ENCODE measurements around the gene ARL4D. TPM values are rescaled to one million over a fixed set of nuclear protein-coding genes. Genes with fewer than 3 reads are reported as not detected.

The ARL4D gene
- total RNA-seq, 1 donor from 2014 or later = 19.7 TPM

- peaks cover 17% of the 10 kb centered on the region for H3K79me2 ChIP-seq (ENCODE audit: insufficient read depth, low read length)
- H3K4me1 Mint-ChIP-seq (ENCODE audit: low read depth, unreplicated experiment) = peaks cover 6% of the 10 kb centered on the region
- no peaks in the 10 kb centered on the region for H3K27me3 Mint-ChIP-seq (ENCODE audit: low read depth, unreplicated experiment)
- no peak for TF ChIP-seq EZH2 (IDR thresholded peaks at IDR 0.05; ENCODE audit: insufficient read depth, low read length)
- no peak for TF ChIP-seq CTCF (IDR thresholded peaks at IDR 0.05; ENCODE audit: insufficient read depth, low read depth, low read length)
- no peak overlapping the region for H2AFZ ChIP-seq (ENCODE audit: low read depth, low read length)
- peaks cover 7% of the 10 kb centered on the region for H3K36me3 Mint-ChIP-seq (ENCODE audit: low read depth, unreplicated experiment)
- H3K27ac Mint-ChIP-seq (ENCODE audit: unreplicated experiment) = no peak overlapping the region
- peaks cover 22% of the 10 kb centered on the region for H3K4me1 ChIP-seq (ENCODE audit: insufficient read depth, low read length)
- H4K20me1 ChIP-seq (ENCODE audit: insufficient read depth, low read length) = peaks cover 19% of the 10 kb centered on the region
- FAIRE-seq (no peak), DNase-seq (ENCODE audit: low read depth) (peak; percentile 95)
- H3K4me3 Mint-ChIP-seq (ENCODE audit: unreplicated experiment) = no peak overlapping the region
- no peaks in the 10 kb centered on the region for H3K36me3 ChIP-seq (ENCODE audit: insufficient read depth, low read length)
- no peaks in the 10 kb centered on the region for H3K9me3 ChIP-seq (ENCODE audit: insufficient read depth, low read depth, low read length)
- H3K9me3 Mint-ChIP-seq (ENCODE audit: unreplicated experiment) = peaks cover 3% of the 10 kb centered on the region
- peak overlapping the region; percentile 60 for H3K4me2 ChIP-seq (ENCODE audit: low read length)
- H3K4me3 ChIP-seq (ENCODE audit: insufficient read depth, low read depth, low read length) = no peak overlapping the region
- no peaks in the 10 kb centered on the region for H3K27me3 ChIP-seq (ENCODE audit: insufficient read depth, low read length)
- peak overlapping the region; percentile 30 for H3K27ac ChIP-seq (ENCODE audit: low read depth, low read length)
- H3K9ac ChIP-seq (ENCODE audit: low read length) = no peak overlapping the region
Measured at GRCh38 chr17:43356999-43357398, 41.8 kb upstream of the ARL4D start.

GRCh38 chr17:43359469-43360110 is 39.2 kb upstream of the ARL4D start:
- Histone ChIP-seq H3K4me2 (ENCODE audit: low read length) (peak overlapping the region; percentile 85), H3K27ac (ENCODE audit: low read depth, low read length) (peak overlapping the region; percentile 100), H2AFZ (ENCODE audit: low read depth, low read length) (no peak overlapping the region), H3K9me3 (ENCODE audit: insufficient read depth, low read depth, low read length) (no peaks in the 10 kb centered on the region), H3K36me3 (ENCODE audit: insufficient read depth, low read length) (no peaks in the 10 kb centered on the region), H3K4me3 (ENCODE audit: insufficient read depth, low read depth, low read length) (peak overlapping the region; percentile 59), H4K20me1 (ENCODE audit: insufficient read depth, low read length) (peaks cover 16% of the 10 kb centered on the region), H3K4me1 (ENCODE audit: insufficient read depth, low read length) (peaks cover 22% of the 10 kb centered on the region), H3K9ac (ENCODE audit: low read length) (peak overlapping the region; percentile 96), H3K79me2 (ENCODE audit: insufficient read depth, low read length) (peaks cover 25% of the 10 kb centered on the region), H3K27me3 (ENCODE audit: insufficient read depth, low read length) (no peaks in the 10 kb centered on the region)
- H3K36me3 Mint-ChIP-seq (ENCODE audit: low read depth, unreplicated experiment) = peaks cover 3% of the 10 kb centered on the region
- no peak overlapping the region for H3K4me3 Mint-ChIP-seq (ENCODE audit: unreplicated experiment)
- H3K4me1 Mint-ChIP-seq (ENCODE audit: low read depth, unreplicated experiment) = peaks cover 6% of the 10 kb centered on the region
- no peaks in the 10 kb centered on the region for H3K27me3 Mint-ChIP-seq (ENCODE audit: low read depth, unreplicated experiment)
- TF ChIP-seq CTCF (IDR thresholded peaks at IDR 0.05; ENCODE audit: insufficient read depth, low read depth, low read length) = no peak
- FAIRE-seq = no peak
- DNase-seq (ENCODE audit: low read depth) = no peak
- H3K9me3 Mint-ChIP-seq (ENCODE audit: unreplicated experiment) = peaks cover 3% of the 10 kb centered on the region
- no peak overlapping the region for H3K27ac Mint-ChIP-seq (ENCODE audit: unreplicated experiment)

GRCh38 chr17:43360376-43360738 is 38.4 kb upstream of the ARL4D start:
- DNase-seq (ENCODE audit: low read depth) = peak; percentile 77
- Histone ChIP-seq H3K36me3 (ENCODE audit: insufficient read depth, low read length) (no peaks in the 10 kb centered on the region), H3K9me3 (ENCODE audit: insufficient read depth, low read depth, low read length) (no peaks in the 10 kb centered on the region), H3K27ac (ENCODE audit: low read depth, low read length) (peak overlapping the region; percentile 100), H3K4me3 (ENCODE audit: insufficient read depth, low read depth, low read length) (peak overlapping the region; percentile 59), H3K9ac (ENCODE audit: low read length) (peak overlapping the region; percentile 96), H3K4me1 (ENCODE audit: insufficient read depth, low read length) (peaks cover 22% of the 10 kb centered on the region), H3K4me2 (ENCODE audit: low read length) (peak overlapping the region; percentile 85), H3K79me2 (ENCODE audit: insufficient read depth, low read length) (peaks cover 25% of the 10 kb centered on the region), H2AFZ (ENCODE audit: low read depth, low read length) (no peak overlapping the region), H3K27me3 (ENCODE audit: insufficient read depth, low read length) (no peaks in the 10 kb centered on the region), H4K20me1 (ENCODE audit: insufficient read depth, low read length) (peaks cover 15% of the 10 kb centered on the region)
- no peaks in the 10 kb centered on the region for H3K27me3 Mint-ChIP-seq (ENCODE audit: low read depth, unreplicated experiment)
- TF ChIP-seq EZH2 (IDR thresholded peaks at IDR 0.05; ENCODE audit: insufficient read depth, low read length) (no peak), CTCF (IDR thresholded peaks at IDR 0.05; ENCODE audit: insufficient read depth, low read depth, low read length) (no peak)
- no peak overlapping the region for H3K4me3 Mint-ChIP-seq (ENCODE audit: unreplicated experiment)
- peaks cover 3% of the 10 kb centered on the region for H3K36me3 Mint-ChIP-seq (ENCODE audit: low read depth, unreplicated experiment)
- no peak overlapping the region for H3K27ac Mint-ChIP-seq (ENCODE audit: unreplicated experiment)
- peaks cover 6% of the 10 kb centered on the region for H3K4me1 Mint-ChIP-seq (ENCODE audit: low read depth, unreplicated experiment)
- H3K9me3 Mint-ChIP-seq (ENCODE audit: unreplicated experiment) = peaks cover 5% of the 10 kb centered on the region
- FAIRE-seq = peak; percentile 29
